Colonic mucosa (tissue), 4 donors: ENCODE results near the gene DAP. TPM values are rescaled to one million over a fixed set of nuclear protein-coding genes. Genes with fewer than 3 reads are reported as not detected.

Source experiments
- DNase-seq: peaks from one replicate; pipeline ENCODE4 v3.0.0-alpha.2; 2020
- H3K27ac ChIP-seq: fragments of 200-600 bp; one replicate; pipeline ENCODE4 v1.8.0; 2021
- H3K27me3 ChIP-seq: fragments of 200-600 bp; one replicate; pipeline ENCODE4 v1.8.0; 2021
- H3K36me3 ChIP-seq: fragments of 200-600 bp; one replicate; pipeline ENCODE4 v1.8.0; 2021
- H3K4me1 ChIP-seq: fragments of 200-600 bp; one replicate; pipeline ENCODE4 v1.8.0; 2021; ENCODE audit warnings: mild to moderate bottlenecking
- H3K4me3 ChIP-seq: fragments of 200-600 bp; one replicate; pipeline ENCODE4 v1.8.0; 2021
- H3K9ac ChIP-seq, 2 donors: one replicate each; pipeline ENCODE4 v1.7.0; 2013; ENCODE audit warnings: control low read depth in 2 of 2, low read depth in 2 of 2, low read length in 2 of 2
- H3K9me3 ChIP-seq: fragments of 200-600 bp; one replicate; pipeline ENCODE4 v1.8.0; 2021
- intact Hi-C: fragments of 100-400 bp; cut with DNase I; formaldehyde crosslinking; loops from one replicate; pipeline ENCODE4 v1.14.1; 2022
- total RNA-seq, 2 donors: library from RNA; stranded (reverse); fragmentation: NEBNext Ultra II Directional in 1 of 2; extraction: Animal tissue kit (Norgen Biotek cat#: 25700) in 1 of 2; gene quantifications; one replicate each; pipeline ENCODE4 v1.2.1, GENCODE V29; 2021
- TF ChIP-seq, protein P1 (sequence below): fragments of 200-600 bp; IDR thresholded peaks from one replicate; pipeline ENCODE4 v1.8.0; 2022; ENCODE audit warnings: antibody characterized with exemption, mild to moderate bottlenecking
- donor health status: healthy.
- donor health status: DM: no; HTN: no; CAD: no.
- donor health status: DM: no; HTN: no; CAD: no.

DAP gene
- total RNA-seq, 2 donors from 2014 or later, result 106 to 133 TPM

DNA sequence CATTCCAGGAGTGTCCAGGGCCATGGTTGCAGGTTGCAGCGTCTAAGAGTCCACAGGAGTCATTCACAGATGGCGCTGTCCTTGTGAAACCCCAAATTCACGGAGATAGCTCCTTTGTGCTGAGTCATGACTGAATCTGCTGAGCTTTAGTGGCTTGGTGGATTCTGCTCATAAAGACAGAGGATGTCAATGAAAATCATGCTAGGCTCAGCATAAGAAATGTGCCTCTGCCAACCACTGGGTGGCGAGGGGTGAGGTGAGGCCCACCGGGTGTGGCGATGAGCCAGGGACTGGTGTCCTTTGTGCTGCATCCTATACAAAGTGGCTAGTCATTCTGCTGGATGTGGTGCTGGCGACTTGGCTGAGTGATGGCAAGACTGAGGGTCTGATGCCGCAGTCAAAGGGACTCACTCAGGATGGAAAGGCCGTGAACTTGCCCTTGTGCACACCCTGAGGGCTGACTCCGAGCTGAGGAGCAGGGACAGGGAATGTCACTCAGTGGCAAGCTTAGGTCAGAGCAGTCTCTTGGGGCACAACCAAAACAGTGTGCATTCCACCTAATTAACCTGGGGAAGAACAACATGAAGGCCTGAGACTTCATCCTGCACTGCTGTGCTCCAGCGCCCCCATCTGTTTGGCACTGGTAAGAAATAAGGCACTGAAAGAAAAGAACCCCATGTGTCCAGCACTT, 71.5 kb downstream of the DAP start:
- Histone ChIP-seq H3K36me3 (no peaks in the 10 kb centered on the region), H3K4me3 (no peak overlapping the region), H3K27me3 (no peaks in the 10 kb centered on the region), H3K27ac (no peak overlapping the region), H3K9ac (no peak overlapping the region), H3K9me3 (no peaks in the 10 kb centered on the region), H3K4me1 (no peaks in the 10 kb centered on the region)
- TF ChIP-seq, protein P1, sequence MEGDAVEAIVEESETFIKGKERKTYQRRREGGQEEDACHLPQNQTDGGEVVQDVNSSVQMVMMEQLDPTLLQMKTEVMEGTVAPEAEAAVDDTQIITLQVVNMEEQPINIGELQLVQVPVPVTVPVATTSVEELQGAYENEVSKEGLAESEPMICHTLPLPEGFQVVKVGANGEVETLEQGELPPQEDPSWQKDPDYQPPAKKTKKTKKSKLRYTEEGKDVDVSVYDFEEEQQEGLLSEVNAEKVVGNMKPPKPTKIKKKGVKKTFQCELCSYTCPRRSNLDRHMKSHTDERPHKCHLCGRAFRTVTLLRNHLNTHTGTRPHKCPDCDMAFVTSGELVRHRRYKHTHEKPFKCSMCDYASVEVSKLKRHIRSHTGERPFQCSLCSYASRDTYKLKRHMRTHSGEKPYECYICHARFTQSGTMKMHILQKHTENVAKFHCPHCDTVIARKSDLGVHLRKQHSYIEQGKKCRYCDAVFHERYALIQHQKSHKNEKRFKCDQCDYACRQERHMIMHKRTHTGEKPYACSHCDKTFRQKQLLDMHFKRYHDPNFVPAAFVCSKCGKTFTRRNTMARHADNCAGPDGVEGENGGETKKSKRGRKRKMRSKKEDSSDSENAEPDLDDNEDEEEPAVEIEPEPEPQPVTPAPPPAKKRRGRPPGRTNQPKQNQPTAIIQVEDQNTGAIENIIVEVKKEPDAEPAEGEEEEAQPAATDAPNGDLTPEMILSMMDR, result no peak
- intact Hi-C loops, result loop anchor here (10.0 kb wide), 2 partner anchors 115 to 475 kb away; no protein-coding TSS in a partner anchor
- no peak for DNase-seq

DNA sequence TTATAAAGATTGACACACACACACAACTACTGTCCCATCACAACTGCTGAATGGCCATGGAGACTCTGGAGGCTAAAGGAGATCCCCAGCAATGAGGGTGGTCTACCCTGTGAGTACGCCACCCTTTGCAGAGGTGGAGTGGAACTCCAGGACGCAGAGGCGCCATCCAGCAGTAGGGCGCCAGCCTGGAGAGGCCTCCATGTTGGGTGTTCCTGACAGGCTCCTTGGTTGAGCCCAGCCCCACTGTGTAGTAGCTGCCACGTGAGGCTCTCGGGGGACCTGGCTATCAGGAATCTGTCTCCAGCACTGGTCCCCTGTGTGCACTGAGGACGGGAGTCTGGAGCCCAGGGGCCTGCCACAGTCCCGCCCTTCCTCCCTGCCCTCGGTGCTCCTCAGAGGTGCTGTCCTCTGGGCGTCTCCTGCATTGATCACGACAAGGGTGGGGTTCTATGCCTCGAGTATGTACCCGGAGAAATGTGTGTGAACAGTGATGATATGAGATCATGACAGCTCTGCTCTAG, 72.3 kb downstream of the DAP start:
- intact Hi-C loops, result loop anchor here (10.0 kb wide), 1 partner anchor 476 kb away; no protein-coding TSS in a partner anchor
- no peak for DNase-seq
- H3K4me1 ChIP-seq, result no peaks in the 10 kb centered on the region
- no peaks in the 10 kb centered on the region for H3K27me3 ChIP-seq
- H3K4me3 ChIP-seq, result no peak overlapping the region
- H3K36me3 ChIP-seq, result no peaks in the 10 kb centered on the region
- TF ChIP-seq, protein P1, result no peak
- H3K27ac ChIP-seq, result no peak overlapping the region
- no peaks in the 10 kb centered on the region for H3K9me3 ChIP-seq
- no peak overlapping the region for H3K9ac ChIP-seq

DNA sequence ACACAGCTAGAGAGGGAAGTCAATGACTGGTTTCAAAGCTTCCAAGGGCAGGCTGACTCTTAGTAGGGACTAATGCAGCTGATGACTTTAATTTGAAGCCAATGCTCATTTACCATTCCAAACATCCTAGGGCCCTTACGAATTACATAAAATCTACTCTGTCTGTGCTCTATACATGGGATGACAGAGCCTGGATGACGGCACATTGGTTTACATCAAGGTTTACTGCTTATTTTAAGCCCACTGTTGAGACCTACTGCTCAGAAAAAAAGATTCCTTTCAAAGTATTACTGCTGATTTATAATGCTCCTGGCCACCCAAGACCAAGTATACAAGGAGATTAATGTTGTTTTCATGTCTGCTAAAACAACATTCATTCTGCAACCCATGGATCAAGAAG, 74.1 kb downstream of the DAP start:
- DNase-seq, result no peak
- TF ChIP-seq, protein P1, result no peak
- Histone ChIP-seq H3K36me3 (no peaks in the 10 kb centered on the region), H3K27ac (no peak overlapping the region), H3K9ac (no peak overlapping the region), H3K4me3 (no peak overlapping the region), H3K27me3 (no peaks in the 10 kb centered on the region), H3K4me1 (no peaks in the 10 kb centered on the region), H3K9me3 (no peaks in the 10 kb centered on the region)
- intact Hi-C loops, result loop anchor here (10.0 kb wide), 1 partner anchor 478 kb away; no protein-coding TSS in a partner anchor

DNA sequence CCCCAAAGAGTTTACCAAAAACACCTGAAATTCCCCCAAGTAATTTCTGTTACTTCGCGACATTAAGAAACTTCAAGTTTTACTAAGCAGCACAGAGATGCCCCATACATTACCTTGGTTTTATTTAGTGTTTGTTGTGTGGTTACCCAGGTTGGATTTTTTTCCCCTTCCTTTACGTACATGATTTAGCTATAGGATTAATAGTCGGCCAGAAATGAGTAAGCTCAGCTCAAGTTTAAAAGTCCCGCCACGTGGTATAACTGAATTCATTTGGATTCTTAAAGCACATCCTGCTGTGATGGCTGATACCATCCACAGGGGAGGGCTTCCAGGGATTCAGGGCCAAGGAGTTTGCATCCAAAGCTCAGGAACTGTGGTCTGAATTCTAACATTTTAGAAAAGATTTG, 75.9 kb downstream of the DAP start:
- no peak for DNase-seq
- H3K36me3 ChIP-seq, result peaks cover 1% of the 10 kb centered on the region

DNA sequence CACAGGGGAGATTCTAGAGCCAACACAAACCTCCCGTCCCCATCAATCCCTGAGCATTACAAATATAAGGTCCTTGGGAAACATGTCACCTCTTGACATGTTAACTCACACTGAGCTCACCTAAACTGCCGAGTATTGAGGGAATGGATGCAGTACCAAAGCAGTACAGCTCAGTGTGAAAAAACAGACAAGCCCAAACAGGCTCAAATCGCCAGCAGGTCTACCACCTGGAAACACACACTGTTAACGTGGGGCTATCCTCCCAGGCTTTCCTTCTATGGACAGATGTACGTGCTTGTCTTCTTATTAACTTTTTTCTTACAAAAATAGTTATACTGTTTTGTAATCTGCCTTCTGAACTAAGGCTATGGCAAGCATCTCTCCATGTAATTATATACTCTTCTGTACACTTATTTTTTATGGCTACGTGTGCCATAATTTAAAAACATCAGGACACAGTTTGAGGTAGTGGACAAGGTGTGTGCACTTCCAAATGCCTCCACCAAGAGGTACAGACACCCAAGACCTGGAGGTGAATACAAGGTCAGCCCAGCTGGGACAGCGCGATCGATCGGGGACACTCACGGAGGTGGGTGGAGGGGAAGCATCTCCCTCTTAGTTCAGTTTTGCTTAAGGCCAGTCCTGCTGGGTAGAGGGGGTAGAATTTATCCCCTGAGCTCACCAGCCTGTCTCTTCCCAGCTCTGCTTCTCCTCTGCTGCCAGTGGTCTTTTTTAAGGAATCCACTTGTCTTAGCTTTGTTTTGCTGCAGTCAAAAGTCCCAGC, 76.5 kb downstream of the DAP start:
- DNase-seq, result no peak
- TF ChIP-seq, protein P1, result no peak
- Histone ChIP-seq H3K27ac (no peak overlapping the region), H3K9me3 (no peaks in the 10 kb centered on the region), H3K4me1 (no peaks in the 10 kb centered on the region), H3K27me3 (no peaks in the 10 kb centered on the region), H3K4me3 (no peak overlapping the region), H3K36me3 (peaks cover 7% of the 10 kb centered on the region), H3K9ac (no peak overlapping the region)
- intact Hi-C loops, result loop anchor here (10.0 kb wide), 1 partner anchor 480 kb away; no protein-coding TSS in a partner anchor

More for the DNA sequence above, 75.9 kb downstream of the DAP start:
- TF ChIP-seq, protein P1, result no peak
- no peak overlapping the region for H3K27ac ChIP-seq
- H3K4me3 ChIP-seq, result no peak overlapping the region
- H3K9ac ChIP-seq, result no peak overlapping the region
- H3K4me1 ChIP-seq, result no peaks in the 10 kb centered on the region
- no peaks in the 10 kb centered on the region for H3K9me3 ChIP-seq
- no peaks in the 10 kb centered on the region for H3K27me3 ChIP-seq
- intact Hi-C loops, result loop anchor here (10.0 kb wide), 1 partner anchor 480 kb away; no protein-coding TSS in a partner anchor
